ACC112 (cell line): ENCODE measurements around the gene CD28.

ENCODE experiments used
- H2AFZ ChIP-seq: fragments of 200-600 bp; sonication (generic); one replicate; pipeline ENCODE4 v1.6.0; 2017; ENCODE audit warnings: antibody characterized with exemption, low read length; ENCODE audit not compliant: unreplicated experiment
- H3K27ac ChIP-seq: fragments of 200-600 bp; sonication (generic); 2 replicates; pipeline ENCODE4 v1.5.1; 2014; ENCODE audit warnings: low read depth, mild to moderate bottlenecking, antibody characterized with exemption, low read length, moderate library complexity
- H3K27me3 ChIP-seq: fragments of 200-600 bp; sonication (generic); 2 replicates; pipeline ENCODE4 v1.6.1; 2014; ENCODE audit warnings: mild to moderate bottlenecking, antibody characterized with exemption, low read length, moderate library complexity, mixed read lengths; ENCODE audit not compliant: insufficient read depth
- H3K36me3 ChIP-seq: fragments of 200-600 bp; sonication (generic); 2 replicates; pipeline ENCODE4 v1.6.1; 2016; ENCODE audit warnings: mild to moderate bottlenecking, antibody characterized with exemption, low read length, moderate library complexity, mixed read lengths; ENCODE audit not compliant: insufficient read depth
- H3K4me1 ChIP-seq: fragments of 200-600 bp; sonication (generic); one replicate; pipeline ENCODE4 v1.6.1; 2016; ENCODE audit warnings: low read length, mixed read lengths; ENCODE audit not compliant: insufficient read depth, unreplicated experiment, control insufficient read depth
- H3K4me3 ChIP-seq: fragments of 200-600 bp; sonication (generic); 2 replicates; pipeline ENCODE4 v1.5.1; 2014; ENCODE audit warnings: mild to moderate bottlenecking, low read depth, low read length
- H3K79me2 ChIP-seq: fragments of 200-600 bp; sonication (generic); one replicate; pipeline ENCODE4 v1.6.0; 2016; ENCODE audit warnings: low read length; ENCODE audit not compliant: control insufficient read depth, unreplicated experiment, insufficient read depth

The CD28 gene

DNA sequence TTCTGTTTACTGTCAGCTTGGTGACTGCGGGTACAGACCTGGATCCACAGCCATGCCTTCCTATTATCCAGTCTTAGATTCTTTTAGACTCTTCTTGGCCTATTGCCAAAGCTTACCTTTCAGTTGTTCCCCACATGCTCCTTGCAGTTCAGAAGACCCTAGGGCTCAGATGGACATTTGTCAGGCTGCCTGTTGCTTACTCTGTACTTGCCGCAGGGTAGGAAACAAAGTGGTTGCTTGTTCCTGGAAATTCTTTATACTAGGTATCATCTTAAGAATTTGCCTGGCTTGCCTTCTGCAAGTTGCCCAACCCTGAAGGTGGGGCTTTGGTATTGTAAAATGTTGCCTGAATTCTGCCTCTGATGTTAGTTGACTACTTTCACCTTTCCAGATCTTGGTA, 24.4 kb downstream of the CD28 start:
- H3K27ac ChIP-seq, result no peak overlapping the region
- no peaks in the 10 kb centered on the region for H3K79me2 ChIP-seq
- H3K36me3 ChIP-seq, result no peaks in the 10 kb centered on the region
- H3K4me3 ChIP-seq, result no peak overlapping the region
- H2AFZ ChIP-seq, result no peak overlapping the region
- no peaks in the 10 kb centered on the region for H3K27me3 ChIP-seq
- H3K4me1 ChIP-seq, result peaks cover 13% of the 10 kb centered on the region

DNA sequence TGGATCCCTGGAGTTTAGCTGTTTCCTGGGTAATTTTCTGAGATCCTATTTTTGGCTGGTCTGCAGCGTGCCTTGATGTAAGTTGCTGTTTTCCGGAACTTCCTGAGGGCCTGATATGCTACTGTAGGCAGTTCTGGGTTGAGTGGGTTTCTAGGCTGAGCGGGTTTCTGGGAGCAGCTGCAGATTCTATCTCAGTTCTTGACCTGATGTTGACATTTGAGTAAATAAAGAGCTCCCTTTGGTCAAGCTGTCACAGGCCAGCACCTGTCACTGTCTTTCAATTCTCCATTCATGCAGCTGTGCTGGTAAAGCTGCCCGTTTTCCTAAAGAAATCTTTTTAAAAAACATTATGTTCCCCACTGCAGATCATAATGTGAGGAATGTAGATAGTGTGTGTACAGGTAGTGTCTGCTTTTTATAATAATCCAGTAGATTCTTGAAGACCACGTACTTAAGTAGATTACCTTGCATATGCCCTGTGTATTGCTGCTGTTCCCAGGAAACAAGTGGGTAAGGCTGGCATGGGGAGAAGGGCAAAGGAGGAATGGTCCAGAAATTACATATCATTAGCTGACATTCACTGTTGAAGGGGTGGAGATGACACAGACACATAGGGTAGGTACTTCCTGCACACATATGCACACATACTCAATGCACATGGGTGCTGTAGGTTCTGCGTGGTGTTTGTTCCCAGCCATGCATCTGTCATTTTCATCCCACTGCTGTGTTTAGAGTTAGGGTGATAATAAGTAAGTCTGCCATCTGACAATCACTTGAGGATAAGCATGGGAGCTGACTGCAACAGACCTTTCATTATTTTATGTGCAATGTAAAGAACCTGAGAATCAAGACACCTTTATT, 25.9 kb downstream of the CD28 start:
- Histone ChIP-seq H3K36me3 (no peaks in the 10 kb centered on the region), H3K4me1 (peaks cover 18% of the 10 kb centered on the region), H3K27ac (no peak overlapping the region), H3K79me2 (no peaks in the 10 kb centered on the region), H3K27me3 (no peaks in the 10 kb centered on the region), H2AFZ (no peak overlapping the region), H3K4me3 (no peak overlapping the region)

- no peaks in the 10 kb centered on the region for H3K27me3 ChIP-seq
- H3K27ac ChIP-seq, result no peak overlapping the region
- no peaks in the 10 kb centered on the region for H3K36me3 ChIP-seq
- H2AFZ ChIP-seq, result no peak overlapping the region
- H3K4me1 ChIP-seq, result peaks cover 23% of the 10 kb centered on the region
- no peaks in the 10 kb centered on the region for H3K79me2 ChIP-seq
- H3K4me3 ChIP-seq, result no peak overlapping the region
Measured at GRCh38 chr2:203732953-203733510, 26.6 kb downstream of the CD28 start.

- Histone ChIP-seq H3K27ac (no peak overlapping the region), H3K4me3 (no peak overlapping the region), H2AFZ (no peak overlapping the region), H3K4me1 (peaks cover 23% of the 10 kb centered on the region), H3K36me3 (no peaks in the 10 kb centered on the region), H3K79me2 (no peaks in the 10 kb centered on the region), H3K27me3 (no peaks in the 10 kb centered on the region)
Measured at GRCh38 chr2:203733684-203734083, 27.2 kb downstream of the CD28 start.

GRCh38 chr2:203734276-203734983, 28.0 kb downstream of the CD28 start:
- H3K27ac ChIP-seq, result no peak overlapping the region
- no peaks in the 10 kb centered on the region for H3K36me3 ChIP-seq
- H2AFZ ChIP-seq, result no peak overlapping the region
- peaks cover 23% of the 10 kb centered on the region for H3K4me1 ChIP-seq
- no peak overlapping the region for H3K4me3 ChIP-seq
- no peaks in the 10 kb centered on the region for H3K27me3 ChIP-seq
- H3K79me2 ChIP-seq, result no peaks in the 10 kb centered on the region

- Histone ChIP-seq H2AFZ (peak overlapping the region; percentile 36), H3K79me2 (no peaks in the 10 kb centered on the region), H3K36me3 (no peaks in the 10 kb centered on the region), H3K27me3 (no peaks in the 10 kb centered on the region), H3K4me1 (peaks cover 30% of the 10 kb centered on the region), H3K27ac (peak overlapping the region; percentile 46), H3K4me3 (no peak overlapping the region)
Measured at GRCh38 chr2:203737360-203737759, 30.9 kb downstream of the CD28 start.

DNA sequence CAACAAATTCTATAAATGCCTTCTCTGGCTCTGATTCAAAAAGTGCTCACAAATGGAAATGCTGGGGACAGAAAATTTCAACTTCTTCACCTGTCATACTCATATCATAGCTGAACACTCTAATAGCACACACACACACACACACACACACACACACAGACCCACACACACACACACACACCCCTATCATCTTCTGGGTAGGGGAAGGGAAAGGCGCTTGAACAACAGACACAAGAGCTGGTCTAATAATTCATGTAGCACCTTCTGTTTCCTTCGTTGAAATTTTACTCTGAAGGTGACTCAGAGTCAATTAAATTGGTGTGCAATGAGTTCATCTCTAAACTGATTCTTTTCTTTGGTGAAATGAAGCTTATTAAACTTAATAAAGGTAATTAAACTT, 32.9 kb downstream of the CD28 start:
- Histone ChIP-seq H3K27ac (no peak overlapping the region), H3K4me1 (peaks cover 44% of the 10 kb centered on the region), H3K4me3 (no peak overlapping the region), H2AFZ (no peak overlapping the region), H3K79me2 (no peaks in the 10 kb centered on the region), H3K36me3 (no peaks in the 10 kb centered on the region), H3K27me3 (no peaks in the 10 kb centered on the region)

DNA sequence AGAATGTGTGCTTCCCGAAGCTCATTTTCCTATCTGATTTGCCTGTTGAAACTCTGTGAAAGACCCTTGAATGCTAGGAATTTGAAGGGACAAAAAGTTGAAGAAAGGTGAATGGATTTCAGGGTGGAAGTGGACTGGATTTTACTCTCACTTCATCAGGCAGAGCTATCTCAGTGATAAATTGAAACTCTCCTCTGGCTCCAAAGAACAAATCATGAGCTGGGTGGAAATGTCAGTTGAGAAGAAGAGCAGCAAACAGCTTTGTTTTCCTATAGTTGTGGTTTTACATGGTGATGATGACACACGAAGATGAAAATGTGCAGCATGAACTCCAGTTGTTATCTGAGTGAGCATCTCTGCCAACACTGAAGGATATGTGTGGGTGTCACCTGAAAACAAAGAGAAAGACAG, 34.4 kb downstream of the CD28 start:
- Histone ChIP-seq H3K4me3 (no peak overlapping the region), H3K79me2 (no peaks in the 10 kb centered on the region), H3K27ac (peak overlapping the region; percentile 74), H2AFZ (peak overlapping the region; percentile 44), H3K4me1 (peaks cover 51% of the 10 kb centered on the region), H3K27me3 (no peaks in the 10 kb centered on the region), H3K36me3 (no peaks in the 10 kb centered on the region)

- no peaks in the 10 kb centered on the region for H3K79me2 ChIP-seq
- H3K4me3 ChIP-seq, result no peak overlapping the region
Measured at GRCh38 chr2:203741566-203741965, 35.1 kb downstream of the CD28 start.

GRCh38 chr2:203743441-203743981, 37.1 kb downstream of the CD28 start:
- Histone ChIP-seq H3K27ac (peak overlapping the region; percentile 92), H3K79me2 (no peaks in the 10 kb centered on the region), H2AFZ (no peak overlapping the region), H3K36me3 (no peaks in the 10 kb centered on the region), H3K4me3 (no peak overlapping the region), H3K27me3 (no peaks in the 10 kb centered on the region), H3K4me1 (peaks cover 41% of the 10 kb centered on the region)

More at GRCh38 chr2:203741566-203741965, 35.1 kb downstream of the CD28 start:
- Histone ChIP-seq H3K27ac (peak overlapping the region; percentile 74), H3K4me1 (peaks cover 51% of the 10 kb centered on the region), H3K36me3 (no peaks in the 10 kb centered on the region), H2AFZ (no peak overlapping the region), H3K27me3 (no peaks in the 10 kb centered on the region)
